ENCODE results near the gene MLLT3.
"Not testable (repeated sequence)": the region's sequence is repeated elsewhere in the genome, so short reads cannot be mapped to it uniquely, and the experiment has no call there.

Gene MLLT3

DNA sequence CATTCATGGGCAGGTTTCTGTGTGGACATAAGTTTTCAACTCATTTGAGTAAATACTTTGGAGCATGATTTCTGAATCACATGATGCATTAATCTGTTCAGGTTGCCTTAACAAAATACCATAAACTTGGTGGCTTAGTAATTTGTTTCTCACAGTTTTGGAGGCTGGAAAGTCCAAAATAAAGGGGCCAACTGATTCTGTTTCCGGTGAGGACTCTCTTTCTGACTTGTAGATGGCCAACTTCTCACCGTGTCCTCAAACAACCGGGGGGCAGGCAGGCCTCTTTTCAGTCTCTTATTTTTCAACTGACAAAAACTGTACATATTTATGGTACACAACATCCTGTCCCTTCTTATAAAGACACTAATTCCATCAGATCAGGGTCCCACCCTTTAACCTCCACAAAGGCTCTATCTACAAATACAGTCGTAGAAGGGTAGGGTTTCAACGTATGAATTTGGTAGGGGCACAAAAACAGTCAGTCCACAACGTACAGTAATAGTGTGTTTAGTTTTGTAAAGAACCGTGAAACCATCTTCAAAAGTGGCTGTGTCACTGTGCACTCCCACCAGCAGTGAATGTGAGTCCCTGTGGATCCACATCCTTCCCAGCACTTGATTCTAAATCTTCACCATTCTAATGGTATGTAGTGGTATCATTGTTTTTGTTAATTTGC lies 37.2 kb downstream of the MLLT3 start (continued):
- TF ChIP-seq, protein P1, sequence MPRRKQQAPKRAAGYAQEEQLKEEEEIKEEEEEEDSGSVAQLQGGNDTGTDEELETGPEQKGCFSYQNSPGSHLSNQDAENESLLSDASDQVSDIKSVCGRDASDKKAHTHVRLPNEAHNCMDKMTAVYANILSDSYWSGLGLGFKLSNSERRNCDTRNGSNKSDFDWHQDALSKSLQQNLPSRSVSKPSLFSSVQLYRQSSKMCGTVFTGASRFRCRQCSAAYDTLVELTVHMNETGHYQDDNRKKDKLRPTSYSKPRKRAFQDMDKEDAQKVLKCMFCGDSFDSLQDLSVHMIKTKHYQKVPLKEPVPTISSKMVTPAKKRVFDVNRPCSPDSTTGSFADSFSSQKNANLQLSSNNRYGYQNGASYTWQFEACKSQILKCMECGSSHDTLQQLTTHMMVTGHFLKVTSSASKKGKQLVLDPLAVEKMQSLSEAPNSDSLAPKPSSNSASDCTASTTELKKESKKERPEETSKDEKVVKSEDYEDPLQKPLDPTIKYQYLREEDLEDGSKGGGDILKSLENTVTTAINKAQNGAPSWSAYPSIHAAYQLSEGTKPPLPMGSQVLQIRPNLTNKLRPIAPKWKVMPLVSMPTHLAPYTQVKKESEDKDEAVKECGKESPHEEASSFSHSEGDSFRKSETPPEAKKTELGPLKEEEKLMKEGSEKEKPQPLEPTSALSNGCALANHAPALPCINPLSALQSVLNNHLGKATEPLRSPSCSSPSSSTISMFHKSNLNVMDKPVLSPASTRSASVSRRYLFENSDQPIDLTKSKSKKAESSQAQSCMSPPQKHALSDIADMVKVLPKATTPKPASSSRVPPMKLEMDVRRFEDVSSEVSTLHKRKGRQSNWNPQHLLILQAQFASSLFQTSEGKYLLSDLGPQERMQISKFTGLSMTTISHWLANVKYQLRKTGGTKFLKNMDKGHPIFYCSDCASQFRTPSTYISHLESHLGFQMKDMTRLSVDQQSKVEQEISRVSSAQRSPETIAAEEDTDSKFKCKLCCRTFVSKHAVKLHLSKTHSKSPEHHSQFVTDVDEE (CRISPR knock-in tag; IDR thresholded peaks at IDR 0.05), result no peak
- no peak for TF ChIP-seq ZNF70 (CRISPR knock-in tag; IDR thresholded peaks at IDR 0.05)
- TF ChIP-seq GLIS3 (CRISPR knock-in tag; IDR thresholded peaks at IDR 0.05), result no peak

DNA sequence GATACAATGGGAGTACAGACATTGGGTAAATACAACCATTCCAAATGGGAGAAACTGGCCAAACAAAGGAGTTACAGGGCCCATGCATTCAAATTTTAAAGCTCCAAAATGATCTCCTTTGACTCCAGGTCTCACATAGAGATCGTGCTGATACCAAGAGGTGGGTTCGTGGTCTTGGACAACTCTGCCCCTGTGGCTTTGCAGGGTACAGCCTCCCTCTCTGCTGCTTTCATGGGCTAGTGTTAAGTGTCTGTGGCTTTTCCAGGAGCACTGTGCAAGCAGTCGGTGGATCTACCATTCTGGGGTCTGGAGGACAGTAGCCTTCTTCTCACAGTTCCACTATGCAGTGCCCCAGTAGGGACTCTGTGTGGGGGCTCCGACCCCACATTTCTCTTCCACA lies 39.2 kb downstream of the MLLT3 start:
- ATAC-seq, result not testable (repeated sequence)

DNA sequence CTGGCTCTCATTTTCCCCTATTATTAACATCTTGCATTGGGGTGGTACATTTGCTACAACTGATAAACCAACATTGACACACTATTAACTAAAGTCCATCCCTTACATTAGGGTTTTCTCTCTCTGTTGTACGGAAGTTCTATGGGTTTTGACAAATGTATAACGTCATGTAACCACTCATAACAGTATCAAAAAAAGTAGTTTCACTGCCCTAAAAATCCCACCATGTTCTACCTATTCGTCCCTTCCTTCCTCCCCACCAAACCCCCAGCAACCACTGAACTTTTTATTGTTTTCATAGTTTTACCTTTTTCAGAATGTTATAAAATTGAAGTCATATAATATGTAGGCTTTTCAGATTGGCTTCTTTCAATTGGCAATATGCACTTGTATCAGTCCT lies 40.1 kb downstream of the MLLT3 start:
- TF ChIP-seq, protein P2, sequence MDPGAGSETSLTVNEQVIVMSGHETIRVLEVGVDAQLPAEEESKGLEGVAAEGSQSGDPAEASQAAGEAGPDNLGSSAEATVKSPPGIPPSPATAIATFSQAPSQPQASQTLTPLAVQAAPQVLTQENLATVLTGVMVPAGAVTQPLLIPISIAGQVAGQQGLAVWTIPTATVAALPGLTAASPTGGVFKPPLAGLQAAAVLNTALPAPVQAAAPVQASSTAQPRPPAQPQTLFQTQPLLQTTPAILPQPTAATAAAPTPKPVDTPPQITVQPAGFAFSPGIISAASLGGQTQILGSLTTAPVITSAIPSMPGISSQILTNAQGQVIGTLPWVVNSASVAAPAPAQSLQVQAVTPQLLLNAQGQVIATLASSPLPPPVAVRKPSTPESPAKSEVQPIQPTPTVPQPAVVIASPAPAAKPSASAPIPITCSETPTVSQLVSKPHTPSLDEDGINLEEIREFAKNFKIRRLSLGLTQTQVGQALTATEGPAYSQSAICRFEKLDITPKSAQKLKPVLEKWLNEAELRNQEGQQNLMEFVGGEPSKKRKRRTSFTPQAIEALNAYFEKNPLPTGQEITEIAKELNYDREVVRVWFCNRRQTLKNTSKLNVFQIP (CRISPR knock-in tag; IDR thresholded peaks at IDR 0.05; ENCODE audit: borderline replicate concordance, low read depth), result no peak
- TF ChIP-seq ZNF8 (CRISPR knock-in tag; IDR thresholded peaks at IDR 0.05), result no peak
- TF ChIP-seq, protein P3, sequence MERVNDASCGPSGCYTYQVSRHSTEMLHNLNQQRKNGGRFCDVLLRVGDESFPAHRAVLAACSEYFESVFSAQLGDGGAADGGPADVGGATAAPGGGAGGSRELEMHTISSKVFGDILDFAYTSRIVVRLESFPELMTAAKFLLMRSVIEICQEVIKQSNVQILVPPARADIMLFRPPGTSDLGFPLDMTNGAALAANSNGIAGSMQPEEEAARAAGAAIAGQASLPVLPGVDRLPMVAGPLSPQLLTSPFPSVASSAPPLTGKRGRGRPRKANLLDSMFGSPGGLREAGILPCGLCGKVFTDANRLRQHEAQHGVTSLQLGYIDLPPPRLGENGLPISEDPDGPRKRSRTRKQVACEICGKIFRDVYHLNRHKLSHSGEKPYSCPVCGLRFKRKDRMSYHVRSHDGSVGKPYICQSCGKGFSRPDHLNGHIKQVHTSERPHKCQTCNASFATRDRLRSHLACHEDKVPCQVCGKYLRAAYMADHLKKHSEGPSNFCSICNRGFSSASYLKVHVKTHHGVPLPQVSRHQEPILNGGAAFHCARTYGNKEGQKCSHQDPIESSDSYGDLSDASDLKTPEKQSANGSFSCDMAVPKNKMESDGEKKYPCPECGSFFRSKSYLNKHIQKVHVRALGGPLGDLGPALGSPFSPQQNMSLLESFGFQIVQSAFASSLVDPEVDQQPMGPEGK (CRISPR knock-in tag; IDR thresholded peaks at IDR 0.05; ENCODE audit: borderline replicate concordance), result no peak
- no peak for TF ChIP-seq OSR1 (CRISPR knock-in tag; IDR thresholded peaks at IDR 0.05)
- no peak for TF ChIP-seq PPARA (CRISPR knock-in tag; IDR thresholded peaks at IDR 0.05; ENCODE audit: borderline replicate concordance)
- TF ChIP-seq, protein P4, sequence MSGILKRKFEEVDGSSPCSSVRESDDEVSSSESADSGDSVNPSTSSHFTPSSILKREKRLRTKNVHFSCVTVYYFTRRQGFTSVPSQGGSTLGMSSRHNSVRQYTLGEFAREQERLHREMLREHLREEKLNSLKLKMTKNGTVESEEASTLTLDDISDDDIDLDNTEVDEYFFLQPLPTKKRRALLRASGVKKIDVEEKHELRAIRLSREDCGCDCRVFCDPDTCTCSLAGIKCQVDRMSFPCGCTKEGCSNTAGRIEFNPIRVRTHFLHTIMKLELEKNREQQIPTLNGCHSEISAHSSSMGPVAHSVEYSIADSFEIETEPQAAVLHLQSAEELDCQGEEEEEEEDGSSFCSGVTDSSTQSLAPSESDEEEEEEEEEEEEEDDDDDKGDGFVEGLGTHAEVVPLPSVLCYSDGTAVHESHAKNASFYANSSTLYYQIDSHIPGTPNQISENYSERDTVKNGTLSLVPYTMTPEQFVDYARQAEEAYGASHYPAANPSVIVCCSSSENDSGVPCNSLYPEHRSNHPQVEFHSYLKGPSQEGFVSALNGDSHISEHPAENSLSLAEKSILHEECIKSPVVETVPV (CRISPR knock-in tag; IDR thresholded peaks at IDR 0.05), result no peak
- no peak for TF ChIP-seq ZNF70 (CRISPR knock-in tag; IDR thresholded peaks at IDR 0.05)
- ATAC-seq, result no peak

DNA sequence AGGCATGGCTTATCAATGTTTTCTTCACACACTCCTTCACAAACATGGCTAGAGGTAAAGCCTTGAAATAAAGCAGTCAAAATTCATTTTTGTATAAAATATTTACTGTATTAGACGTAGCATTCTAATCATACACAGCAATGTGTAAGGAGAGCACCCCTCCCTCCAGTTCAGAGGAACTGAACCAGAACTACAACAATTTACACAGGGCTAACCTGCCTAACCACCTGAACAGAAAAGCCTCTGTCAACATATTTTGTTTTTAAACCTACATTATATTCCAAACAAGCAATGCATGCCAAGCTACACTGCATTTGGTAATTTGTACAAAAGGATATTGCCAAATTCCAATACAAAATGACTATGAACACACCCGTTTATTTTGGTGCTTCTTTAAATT lies 41.6 kb downstream of the MLLT3 start:
- TF ChIP-seq ZNF70 (CRISPR knock-in tag; IDR thresholded peaks at IDR 0.05), result no peak
- TF ChIP-seq TOX (CRISPR knock-in tag; IDR thresholded peaks at IDR 0.05; ENCODE audit: borderline replicate concordance), result no peak
- no peak for TF ChIP-seq ZFP30 (CRISPR knock-in tag; IDR thresholded peaks at IDR 0.05)
- no peak for TF ChIP-seq ARNTL (CRISPR knock-in tag; IDR thresholded peaks at IDR 0.05; ENCODE audit: borderline replicate concordance, low read depth)
- TF ChIP-seq ESRRG (CRISPR knock-in tag; IDR thresholded peaks at IDR 0.05), result no peak
- no peak for TF ChIP-seq ZFP3 (CRISPR knock-in tag; IDR thresholded peaks at IDR 0.05)
- TF ChIP-seq, protein P1 (CRISPR knock-in tag; IDR thresholded peaks at IDR 0.05), result no peak
- no peak for TF ChIP-seq GLIS3 (CRISPR knock-in tag; IDR thresholded peaks at IDR 0.05)
- TF ChIP-seq ZNF8 (CRISPR knock-in tag; IDR thresholded peaks at IDR 0.05), result no peak
- TF ChIP-seq, protein P5, sequence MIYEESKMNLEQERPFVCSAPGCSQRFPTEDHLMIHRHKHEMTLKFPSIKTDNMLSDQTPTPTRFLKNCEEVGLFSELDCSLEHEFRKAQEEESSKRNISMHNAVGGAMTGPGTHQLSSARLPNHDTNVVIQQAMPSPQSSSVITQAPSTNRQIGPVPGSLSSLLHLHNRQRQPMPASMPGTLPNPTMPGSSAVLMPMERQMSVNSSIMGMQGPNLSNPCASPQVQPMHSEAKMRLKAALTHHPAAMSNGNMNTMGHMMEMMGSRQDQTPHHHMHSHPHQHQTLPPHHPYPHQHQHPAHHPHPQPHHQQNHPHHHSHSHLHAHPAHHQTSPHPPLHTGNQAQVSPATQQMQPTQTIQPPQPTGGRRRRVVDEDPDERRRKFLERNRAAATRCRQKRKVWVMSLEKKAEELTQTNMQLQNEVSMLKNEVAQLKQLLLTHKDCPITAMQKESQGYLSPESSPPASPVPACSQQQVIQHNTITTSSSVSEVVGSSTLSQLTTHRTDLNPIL (CRISPR knock-in tag; IDR thresholded peaks at IDR 0.05; ENCODE audit: low read depth), result no peak
- ATAC-seq, result no peak

All from SK-N-SH treated with all-trans-retinoic acid at 6 μM for 48 hours (cell line).